AG08395 (cell line): ENCODE results near the gene TGOLN2.
A peak's percentile ranks its signal among the peaks of the same experiment; 100 is the strongest.
"Not testable (repeated sequence)": the region's sequence is repeated elsewhere in the genome, so short reads cannot be mapped to it uniquely, and the experiment has no call there.

Source experiments
- DNase-seq: peaks from one replicate; pipeline ENCODE4 v3.0.0; 2012; ENCODE audit warnings: mixed read lengths, low spot score

TGOLN2 gene

DNA sequence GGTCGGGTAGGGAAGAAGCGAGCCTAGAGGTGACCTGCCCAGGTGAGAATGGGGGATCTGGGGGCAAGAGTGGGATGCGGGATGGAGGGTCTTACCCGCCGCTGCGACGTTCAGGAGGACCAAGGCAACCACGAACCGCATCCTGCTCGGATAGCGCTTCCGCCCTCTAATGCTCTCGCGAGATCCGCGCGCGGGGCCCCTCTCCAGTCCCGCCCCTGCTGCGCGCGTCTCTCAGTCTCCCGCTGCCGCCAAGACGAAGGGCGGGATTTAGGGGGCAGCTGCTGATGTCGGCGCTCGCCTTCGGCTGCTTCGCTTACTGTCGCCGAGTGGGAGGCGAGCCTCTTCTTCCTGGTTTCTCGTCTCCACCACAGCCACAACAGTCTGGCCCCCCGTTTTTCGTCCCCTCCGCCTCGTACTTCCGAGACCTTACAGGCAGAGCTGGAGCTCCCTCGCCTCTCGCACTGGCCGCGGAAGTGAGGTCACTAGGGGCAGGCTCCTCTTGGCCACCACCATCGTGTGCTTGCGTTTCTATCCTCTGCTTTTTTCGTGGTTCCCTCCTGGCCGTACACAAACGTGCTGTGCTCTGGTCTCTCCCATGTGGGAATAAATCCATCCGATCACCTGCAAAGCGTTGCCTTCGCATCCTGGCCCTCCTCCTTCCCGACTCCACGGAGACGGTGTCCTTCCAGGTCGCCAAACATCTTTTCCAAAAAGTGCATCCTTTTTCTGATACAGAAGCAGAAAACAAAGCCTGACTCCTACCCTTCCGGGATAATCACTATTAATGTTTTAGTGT lies at the start of gene TGOLN2:
TGOLN2 (minus strand) TSS at position 168 of the 796 bp plus-strand sequence; CDS start at position 141, 27 bp downstream.
- DNase-seq = peak; percentile 98

DNA sequence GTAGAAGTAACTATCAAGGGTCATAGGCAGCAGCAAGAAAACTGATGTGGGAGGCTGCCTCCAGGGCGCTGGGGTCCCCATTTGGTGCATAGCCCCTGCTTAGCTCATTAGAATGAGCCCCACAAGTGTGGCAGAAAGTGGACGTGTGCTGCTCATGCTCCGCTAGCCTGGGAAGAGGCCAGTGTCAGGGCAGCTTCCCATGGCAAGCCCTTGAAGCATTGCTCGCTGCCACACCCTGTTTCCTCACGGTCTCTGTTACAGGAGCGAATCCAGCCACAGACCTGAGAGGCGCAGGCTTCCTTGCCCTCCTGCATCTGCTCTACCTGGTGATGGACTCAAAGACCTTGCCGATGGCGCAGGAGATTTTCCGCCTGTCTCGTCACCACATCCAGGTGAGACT lies 49.3 kb upstream of the TGOLN2 start:
- no peak for DNase-seq

DNA sequence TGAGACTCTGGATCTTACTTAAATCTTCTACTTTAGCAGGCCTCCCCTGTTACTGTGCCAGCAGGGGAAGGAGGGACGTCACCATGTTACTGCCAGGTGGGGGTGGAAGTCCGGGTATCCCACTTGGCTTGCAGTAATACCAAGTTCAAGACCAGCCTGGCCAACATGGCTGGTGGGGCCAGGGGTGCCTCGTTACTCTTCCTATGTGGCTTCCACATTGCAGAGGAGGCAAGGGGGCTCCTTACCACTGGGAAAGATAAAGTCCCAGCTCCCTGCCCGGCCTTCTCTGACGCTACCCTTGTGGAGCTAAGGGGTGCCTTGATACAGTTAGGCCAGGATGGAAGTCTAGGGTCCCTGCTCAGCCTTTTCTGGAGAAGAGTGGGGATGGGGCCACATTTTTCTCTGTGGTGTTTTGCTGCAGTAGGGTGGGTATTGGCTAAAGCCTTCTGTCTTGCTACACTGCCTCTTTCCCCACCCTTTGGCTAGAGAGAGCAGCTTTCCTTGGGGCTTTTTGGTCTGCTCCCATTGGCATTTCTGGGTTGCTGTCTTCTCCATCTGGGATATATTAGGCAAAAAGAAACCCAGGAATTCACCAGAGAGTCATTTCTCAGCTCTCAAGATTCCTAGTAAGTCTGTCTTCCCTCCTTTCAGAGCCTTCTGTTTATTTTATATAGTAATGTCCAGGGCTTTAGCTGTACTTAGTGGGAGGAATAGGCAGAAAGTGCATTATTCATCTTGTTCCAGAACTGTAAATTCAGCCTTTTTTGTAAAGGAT lies 48.7 kb upstream of the TGOLN2 start:
- DNase-seq = no peak

DNA sequence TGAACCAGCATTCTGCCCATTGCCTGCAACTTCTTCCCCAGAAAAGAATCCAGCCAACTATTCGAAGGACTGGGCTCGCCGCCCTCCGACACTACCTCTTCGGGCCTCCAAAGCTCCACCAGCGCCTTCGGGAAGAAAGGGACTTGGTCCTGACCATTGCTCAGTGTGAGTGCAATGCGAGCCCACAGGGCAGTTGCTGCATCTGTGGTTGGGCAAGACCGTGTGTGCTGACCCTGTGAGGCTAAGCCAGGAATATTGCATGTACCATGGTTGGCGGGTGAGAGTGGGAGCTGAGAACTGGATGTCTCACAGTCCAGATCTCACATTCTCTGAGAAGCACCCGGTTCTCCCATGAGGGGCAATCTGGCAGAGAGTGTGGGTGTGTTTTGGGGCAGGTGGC lies 43.3 kb upstream of the TGOLN2 start:
- DNase-seq = no peak

DNA sequence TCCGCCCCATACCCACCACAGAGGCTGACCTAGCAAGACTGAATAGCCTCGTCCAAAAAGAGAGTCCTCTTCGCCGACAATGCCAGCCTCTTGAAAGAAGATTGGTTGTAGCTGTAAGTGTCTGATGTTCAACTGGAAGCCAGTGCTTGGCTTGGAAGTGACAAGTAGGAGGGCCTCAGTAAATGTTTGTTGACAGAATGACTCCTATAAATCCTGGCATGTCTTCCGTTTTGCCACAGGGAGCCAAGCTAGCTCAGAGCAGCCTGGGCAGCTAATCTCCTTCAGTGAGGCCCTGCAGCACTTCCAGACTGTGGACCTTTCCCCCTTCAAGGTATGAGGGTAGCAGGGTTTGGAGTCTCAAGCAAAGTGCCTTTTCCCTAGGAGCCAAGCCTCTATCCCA lies 41.7 kb upstream of the TGOLN2 start:
- no peak for DNase-seq

DNA sequence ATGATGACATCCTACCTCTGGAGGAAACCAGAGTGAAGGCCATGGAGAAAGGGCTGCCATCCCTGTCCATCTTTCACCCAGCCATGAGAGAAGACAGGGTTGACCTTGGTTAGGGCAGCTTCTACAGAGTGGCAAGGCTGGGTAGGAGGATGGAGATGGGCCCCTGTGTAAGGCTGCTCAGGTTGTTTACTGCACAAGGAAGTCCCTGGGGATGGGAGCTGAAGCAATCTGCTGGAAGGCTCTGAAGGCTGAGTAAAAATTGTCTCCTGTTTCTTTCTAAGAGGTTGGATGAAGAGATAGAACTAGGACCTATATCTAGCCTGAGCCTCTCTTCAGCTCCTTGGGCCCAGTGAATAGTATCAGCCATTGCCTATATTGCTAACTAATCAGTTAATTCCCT lies 41.1 kb upstream of the TGOLN2 start:
- no peak for DNase-seq

DNA sequence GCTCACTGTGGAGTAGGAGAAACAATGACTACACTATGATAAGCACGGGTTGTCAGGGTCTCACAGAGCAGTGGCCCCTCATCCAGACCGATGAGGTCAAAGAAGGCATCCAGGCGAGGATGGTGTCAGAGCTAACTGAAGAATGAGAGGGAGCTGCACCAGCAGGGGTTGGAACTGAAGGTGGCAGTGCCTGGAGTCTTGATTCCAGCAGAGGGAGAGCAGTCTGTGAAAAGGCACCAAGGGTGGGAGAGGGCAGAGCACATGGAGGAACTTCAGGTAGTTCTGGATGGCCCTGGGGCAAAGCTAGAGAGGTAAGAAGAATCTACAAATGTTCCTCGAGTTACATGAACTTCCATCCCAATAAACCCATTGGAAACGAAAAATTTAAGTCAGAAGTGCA lies 39.4 kb upstream of the TGOLN2 start:
- DNase-seq = no peak

DNA sequence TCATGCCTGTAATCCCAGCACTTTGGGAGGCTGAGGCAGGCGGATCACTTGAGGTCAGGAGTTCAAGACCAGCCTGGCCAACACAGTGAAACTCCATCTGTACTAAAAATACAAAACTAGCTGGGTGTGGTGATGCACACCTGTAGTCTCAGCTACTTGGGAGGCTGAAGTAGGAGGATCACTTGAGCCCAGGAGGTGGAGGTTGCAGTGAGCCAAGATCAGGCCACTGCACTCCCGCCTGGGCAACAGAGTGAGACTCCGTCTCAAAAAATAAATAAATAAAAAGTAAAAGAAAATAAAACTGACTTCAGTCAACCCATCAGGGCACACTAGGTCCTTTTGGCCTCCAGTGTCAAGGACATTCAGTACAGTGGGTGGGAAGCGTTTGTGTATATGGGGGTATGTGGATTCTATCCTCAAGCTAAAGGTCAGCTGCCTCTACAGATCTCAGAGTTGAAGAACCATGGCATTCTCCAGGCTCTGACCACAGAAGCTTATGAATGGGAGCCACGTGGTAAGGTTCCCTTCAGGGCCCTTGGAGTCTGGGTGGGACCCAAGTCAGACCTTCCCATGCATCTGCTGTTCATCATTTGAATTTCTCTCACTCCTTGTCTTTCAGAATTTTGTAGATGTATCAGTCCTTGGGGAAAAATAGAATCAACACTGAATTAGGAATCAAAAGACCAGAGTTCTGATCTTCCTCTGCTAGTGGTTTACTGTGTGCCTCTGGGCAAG lies 35.0 kb upstream of the TGOLN2 start:
- DNase-seq = not testable (repeated sequence)

DNA sequence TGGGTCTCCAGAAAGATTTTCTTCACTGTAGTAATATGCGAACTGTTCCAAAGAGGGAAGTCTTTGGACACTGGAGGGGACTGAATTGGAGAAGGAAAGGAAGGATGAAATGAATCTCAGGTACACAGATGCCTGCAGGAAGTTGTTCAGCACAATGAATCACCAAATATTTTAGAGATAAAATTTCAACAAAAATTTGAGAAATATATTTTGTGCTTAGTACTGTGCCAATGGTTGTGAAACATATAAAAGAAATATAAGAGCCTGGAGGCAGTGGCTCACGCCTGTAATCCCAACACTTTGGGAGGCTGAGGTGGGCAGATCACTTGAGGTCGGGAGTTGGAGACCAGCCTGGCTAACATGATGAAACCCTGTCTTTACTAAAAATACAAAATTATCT lies 29.9 kb upstream of the TGOLN2 start:
- DNase-seq = no peak

DNA sequence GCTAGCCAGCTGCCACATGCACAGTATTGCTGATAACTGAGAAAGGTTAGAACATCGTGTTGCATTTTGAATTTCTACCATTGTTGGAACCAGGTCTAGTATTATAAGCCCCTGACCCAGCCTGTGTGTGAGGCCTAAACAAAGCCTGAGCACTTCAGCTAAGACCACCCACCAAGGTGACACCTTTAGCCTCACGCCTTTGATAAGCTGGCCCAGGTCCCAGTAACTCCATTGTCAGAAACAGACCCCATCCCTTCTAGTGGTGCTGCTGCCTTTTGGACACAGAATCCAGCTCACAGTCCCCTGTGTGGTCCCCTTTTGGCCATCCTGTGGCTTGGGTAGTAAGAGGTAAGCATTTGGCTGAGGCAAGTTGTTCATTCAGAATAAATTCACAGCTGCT lies 28.4 kb upstream of the TGOLN2 start:
- DNase-seq = no peak

DNA sequence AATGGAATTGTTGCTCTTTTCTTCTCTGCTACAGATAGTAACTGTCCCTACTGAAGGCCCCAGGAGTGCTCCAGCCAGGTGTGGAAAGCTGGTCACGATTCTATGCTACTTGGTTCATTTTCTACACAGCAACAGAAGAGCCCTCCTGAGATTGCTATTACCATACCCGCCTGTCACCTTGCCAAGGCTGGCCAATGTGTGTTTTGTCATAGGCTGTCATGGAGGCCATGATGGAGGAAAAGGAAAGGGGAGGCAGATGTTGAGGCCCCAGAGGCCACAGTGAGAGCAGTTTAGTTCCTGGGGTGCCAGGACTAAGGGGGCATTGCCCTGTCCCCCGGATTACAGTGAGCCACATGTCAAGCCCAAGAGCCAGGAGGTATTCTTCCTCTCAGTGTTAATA lies 27.7 kb upstream of the TGOLN2 start:
- no peak for DNase-seq

DNA sequence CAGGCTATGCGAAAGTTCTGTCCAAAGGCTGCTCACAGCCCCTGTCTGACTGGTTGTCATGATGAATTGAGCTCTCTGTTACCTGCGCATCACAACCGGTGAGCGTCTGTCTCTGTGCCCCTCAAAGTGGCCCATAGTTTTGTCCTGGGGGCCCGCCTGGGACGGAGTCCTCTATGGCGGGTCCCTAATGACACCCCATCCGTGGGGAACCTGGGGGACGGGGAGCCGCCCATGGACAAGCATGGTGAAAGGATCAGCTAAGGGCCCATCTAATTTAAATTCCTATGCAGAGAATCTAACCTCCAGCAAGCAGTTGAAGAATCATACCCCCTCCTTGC lies 27.3 kb upstream of the TGOLN2 start:
- no peak for DNase-seq

DNA sequence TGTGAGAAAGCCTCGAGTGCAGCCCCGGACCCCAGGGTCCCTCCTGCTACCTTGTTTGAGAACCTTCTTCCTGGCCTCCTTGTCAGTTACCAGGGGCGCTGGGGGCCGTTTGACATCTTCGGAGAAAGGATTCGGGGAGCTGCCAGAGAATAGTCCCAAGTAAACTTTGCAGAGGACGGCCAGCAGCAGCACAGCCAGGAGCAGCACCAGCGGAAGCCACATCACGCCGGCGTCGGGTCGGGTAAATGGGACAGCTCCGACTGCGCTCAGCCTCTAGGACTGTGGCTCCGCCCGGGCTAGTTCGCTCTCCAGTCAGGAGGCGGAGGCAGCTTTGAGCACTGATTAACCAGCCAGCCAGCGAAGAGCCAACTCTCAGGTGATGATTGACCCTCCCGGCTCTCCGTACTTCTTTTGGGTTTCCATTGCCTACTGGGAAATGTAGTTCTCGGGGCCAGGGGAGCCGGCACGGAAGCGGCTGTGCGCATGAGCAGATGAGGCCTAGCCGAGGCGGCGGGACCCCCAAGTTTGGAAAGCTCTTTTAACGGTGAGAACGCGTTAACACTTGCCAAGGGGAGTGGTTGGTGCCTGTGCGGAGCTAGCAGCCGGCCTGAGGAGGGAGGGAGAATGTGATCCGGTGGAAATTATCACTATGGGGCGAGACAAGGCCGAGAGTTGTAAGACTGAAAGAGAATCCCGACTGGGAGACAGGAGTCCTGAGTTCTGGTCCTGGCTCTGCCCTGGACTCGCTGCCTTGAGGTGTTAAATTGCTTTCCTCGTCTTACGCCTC lies 26.7 kb upstream of the TGOLN2 start, which contains the start of the genes ELMOD3 and RETSAT:
ELMOD3 (plus strand) TSS at position 484 of the 787 bp plus-strand sequence. CDS start 2,430 bp downstream, outside the sequence.
RETSAT (minus strand) TSS at position 243 of the 787 bp plus-strand sequence; CDS start at position 222, 21 bp downstream.
- peak; percentile 99 for DNase-seq

DNA sequence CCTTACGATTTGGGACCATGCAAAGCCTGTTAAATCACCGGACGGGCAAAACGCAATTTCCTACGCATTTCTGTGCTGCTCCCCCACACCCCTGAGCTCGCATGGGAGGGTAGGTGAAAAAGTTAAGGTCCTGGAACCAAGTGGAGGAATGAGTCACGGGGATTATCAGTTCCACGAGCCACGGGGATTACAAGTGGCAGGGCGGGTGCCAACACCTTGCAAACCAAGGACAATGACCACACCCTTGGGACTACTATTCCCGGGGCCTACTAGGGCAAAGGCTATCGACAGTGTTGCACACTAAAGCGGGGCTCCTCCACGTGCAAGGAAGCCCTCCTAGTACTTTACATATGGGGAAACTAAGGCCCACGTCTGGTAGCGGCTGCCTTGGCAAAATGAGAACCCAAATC lies 26.1 kb upstream of the TGOLN2 start:
- peak; percentile 36 for DNase-seq

DNA sequence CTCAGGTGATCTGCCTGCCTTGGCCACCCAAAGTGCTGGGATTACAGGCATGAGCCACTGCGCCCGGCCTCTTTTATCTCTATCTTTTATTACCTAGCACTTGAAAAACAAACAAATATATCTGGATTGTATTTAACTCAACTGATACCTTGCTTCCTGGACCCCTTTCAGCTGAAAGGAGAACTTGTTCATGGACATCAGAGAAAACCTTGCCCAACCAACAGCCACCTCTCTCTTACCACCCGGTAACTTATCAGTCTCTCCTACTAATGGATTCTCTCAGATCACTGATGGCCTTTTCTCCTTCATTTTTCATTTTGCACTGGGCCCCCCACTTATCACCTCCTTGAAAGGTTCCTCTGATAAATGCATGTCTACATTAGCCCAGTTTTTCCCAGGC lies 19.8 kb upstream of the TGOLN2 start:
- no peak for DNase-seq

DNA sequence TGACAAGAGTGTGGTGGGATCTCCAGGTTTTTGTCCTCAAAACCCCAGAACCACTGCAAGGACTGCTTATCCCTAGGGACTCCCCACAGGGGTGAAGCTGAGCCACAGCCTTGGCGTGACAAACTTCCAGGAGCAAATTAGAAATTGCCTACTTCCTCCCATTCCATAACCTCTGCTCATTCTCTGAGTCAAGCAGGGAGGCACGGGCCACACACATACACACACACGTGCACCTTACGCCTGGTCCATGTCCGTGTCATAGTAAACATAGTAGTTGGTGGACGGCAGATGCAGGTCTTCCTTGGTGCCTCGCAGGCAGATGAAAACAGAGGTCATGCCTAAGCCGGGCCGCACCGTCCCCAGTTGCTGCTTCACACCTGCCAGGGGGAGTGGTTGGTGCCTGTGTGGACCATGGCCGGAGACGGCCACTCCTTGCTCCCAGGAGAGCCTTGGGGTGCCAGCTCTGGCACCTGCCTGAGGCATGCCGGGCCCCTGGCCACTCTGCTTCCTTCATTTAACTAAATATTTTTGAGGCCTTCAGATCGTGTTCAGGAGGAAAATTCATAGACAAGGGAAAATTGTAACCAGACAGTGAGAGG lies 16.7 kb upstream of the TGOLN2 start:
- no peak for DNase-seq

DNA sequence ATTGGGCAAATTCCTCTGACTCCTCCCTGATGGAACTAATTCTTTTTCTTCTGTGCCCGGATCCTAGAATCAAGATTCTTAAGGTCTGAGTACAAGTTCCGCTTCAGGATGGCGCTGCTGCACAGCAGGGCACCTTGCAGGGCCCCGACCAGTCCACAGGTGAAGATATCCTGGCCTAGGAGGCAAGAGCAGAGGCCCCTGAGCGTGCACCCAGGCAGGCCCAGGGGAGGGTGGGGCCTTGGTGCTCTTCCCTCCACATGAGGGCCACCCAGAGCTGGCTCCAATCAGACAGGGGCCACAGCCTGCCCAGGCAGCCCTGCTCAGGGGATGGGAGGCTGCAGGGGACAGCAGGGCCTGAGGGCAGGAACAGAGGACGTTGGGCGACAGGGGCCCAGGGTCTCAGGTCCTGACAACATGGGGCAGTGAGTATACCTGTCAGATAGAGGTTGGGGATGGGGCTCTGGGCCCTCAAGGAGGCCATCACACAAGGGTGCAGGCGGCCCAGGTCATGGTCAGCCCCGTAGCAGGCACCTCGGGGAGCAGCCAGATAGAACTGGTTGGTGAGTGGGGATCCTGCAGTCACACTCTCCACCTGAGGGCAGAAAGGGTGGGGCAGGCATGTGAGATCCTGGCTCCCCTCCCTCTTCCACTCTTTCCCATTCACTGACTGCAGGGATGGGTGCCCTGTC lies 15.6 kb upstream of the TGOLN2 start:
- DNase-seq = not testable (repeated sequence)

DNA sequence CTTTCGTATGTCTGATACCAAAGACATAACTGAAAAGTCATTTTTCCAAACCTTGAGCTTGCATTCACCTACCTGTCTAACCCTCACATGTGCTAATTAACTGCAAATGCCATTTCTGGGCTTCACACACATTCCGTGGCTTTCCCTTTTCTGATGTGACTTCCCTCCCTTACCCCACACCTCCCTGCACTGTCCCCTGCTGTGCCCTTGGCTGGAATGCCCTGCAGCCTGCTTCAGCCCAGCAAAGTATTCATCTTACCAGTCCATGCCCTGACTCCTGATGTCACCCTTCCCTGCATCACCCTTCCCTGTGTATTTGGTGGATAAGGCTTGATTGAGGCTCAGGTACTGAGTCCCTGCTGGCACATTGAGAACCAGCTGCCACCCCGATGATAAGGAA lies 14.4 kb upstream of the TGOLN2 start:
- DNase-seq = no peak

DNA sequence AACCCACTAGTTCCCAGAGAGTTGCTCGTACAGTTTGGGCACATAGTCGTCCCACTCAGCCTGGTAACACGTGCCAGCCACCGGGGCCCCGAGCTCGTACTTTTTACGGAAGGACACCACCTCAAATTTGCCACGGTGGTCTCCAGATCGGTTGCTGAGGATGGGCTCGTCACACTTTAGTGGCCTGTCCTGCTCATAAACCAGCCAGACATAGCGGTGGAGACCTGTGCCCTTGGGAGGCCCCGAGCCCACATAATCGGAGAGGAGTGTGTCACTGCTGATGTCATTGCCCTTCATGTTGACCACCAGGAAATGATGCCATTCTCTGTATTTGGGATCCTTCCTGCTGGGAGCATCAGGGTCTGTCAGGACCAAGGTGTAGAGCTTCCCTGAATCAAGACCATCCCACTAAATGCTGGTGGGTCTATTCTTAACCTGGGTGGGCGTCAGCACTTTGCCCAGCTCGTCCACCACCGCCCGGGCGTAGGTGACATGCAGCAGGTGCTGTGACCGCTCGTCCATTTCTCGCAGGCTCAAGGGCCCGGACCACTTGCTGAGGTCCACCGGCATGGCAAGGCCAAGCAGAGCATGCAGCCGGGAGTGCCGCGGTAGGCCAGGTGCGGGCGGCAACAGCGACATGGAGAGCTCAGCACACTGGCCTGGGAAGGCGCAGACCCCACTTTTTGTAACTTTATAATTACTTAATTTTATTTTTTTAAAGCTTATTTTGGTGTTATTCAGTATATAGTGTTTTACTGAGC lies 13.7 kb upstream of the TGOLN2 start:
- no peak for DNase-seq
